ENCODE measurements around the gene NQO1. TPM values are rescaled to one million over a fixed set of nuclear protein-coding genes. Genes with fewer than 3 reads are reported as not detected.
A peak's percentile ranks its signal among the peaks of the same experiment; 100 is the strongest.

Gene NQO1
- total RNA-seq, 1 donor from 2014 or later = 74.5 TPM

DNA sequence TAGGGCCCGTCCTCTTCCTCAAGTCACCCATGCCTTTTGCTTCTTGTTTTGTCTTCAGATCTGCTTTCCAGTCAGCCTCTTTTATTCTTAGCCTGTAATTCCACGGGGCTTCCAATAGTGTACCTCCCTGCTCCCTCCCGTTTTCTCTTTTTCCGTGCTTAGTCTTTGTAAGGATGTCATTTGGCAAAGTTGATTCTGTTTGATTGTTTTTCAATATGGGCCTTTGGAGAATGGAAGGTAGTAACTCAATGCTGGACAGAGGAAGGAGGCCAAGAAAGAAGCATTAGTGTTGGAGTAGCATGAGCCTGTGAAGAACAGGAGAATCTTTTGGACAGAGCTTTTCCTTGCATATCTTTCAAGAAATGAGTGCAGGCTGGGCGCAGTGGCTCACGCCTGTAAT, 42.3 kb upstream of the NQO1 start:
- no peak overlapping the region for H2AFZ ChIP-seq (ENCODE audit: low read depth, low read length)
- H3K27me3 Mint-ChIP-seq (ENCODE audit: low read depth, unreplicated experiment) = no peaks in the 10 kb centered on the region
- no peak for FAIRE-seq
- H3K27ac ChIP-seq (ENCODE audit: low read depth, low read length) = no peak overlapping the region
- H3K4me1 Mint-ChIP-seq (ENCODE audit: low read depth, unreplicated experiment) = peaks cover 9% of the 10 kb centered on the region
- no peak overlapping the region for H3K4me3 Mint-ChIP-seq (ENCODE audit: unreplicated experiment)
- DNase-seq (ENCODE audit: low read depth) = no peak
- peaks cover 76% of the 10 kb centered on the region for H3K79me2 ChIP-seq (ENCODE audit: insufficient read depth, low read length)
- peaks cover 3% of the 10 kb centered on the region for H3K36me3 Mint-ChIP-seq (ENCODE audit: low read depth, unreplicated experiment)
- H3K4me3 ChIP-seq (ENCODE audit: insufficient read depth, low read depth, low read length) = no peak overlapping the region
- no peaks in the 10 kb centered on the region for H3K9me3 ChIP-seq (ENCODE audit: insufficient read depth, low read depth, low read length)
- peaks cover 2% of the 10 kb centered on the region for H3K4me1 ChIP-seq (ENCODE audit: insufficient read depth, low read length)
- no peak overlapping the region for H3K4me2 ChIP-seq (ENCODE audit: low read length)
- H3K27me3 ChIP-seq (ENCODE audit: insufficient read depth, low read length) = no peaks in the 10 kb centered on the region
- TF ChIP-seq, protein P1, sequence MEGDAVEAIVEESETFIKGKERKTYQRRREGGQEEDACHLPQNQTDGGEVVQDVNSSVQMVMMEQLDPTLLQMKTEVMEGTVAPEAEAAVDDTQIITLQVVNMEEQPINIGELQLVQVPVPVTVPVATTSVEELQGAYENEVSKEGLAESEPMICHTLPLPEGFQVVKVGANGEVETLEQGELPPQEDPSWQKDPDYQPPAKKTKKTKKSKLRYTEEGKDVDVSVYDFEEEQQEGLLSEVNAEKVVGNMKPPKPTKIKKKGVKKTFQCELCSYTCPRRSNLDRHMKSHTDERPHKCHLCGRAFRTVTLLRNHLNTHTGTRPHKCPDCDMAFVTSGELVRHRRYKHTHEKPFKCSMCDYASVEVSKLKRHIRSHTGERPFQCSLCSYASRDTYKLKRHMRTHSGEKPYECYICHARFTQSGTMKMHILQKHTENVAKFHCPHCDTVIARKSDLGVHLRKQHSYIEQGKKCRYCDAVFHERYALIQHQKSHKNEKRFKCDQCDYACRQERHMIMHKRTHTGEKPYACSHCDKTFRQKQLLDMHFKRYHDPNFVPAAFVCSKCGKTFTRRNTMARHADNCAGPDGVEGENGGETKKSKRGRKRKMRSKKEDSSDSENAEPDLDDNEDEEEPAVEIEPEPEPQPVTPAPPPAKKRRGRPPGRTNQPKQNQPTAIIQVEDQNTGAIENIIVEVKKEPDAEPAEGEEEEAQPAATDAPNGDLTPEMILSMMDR (IDR thresholded peaks at IDR 0.05; ENCODE audit: insufficient read depth, low read depth, low read length) = no peak
- TF ChIP-seq EZH2 (IDR thresholded peaks at IDR 0.05; ENCODE audit: insufficient read depth, low read length) = no peak
- H3K36me3 ChIP-seq (ENCODE audit: insufficient read depth, low read length) = no peaks in the 10 kb centered on the region
- H3K9me3 Mint-ChIP-seq (ENCODE audit: unreplicated experiment) = peaks cover 1% of the 10 kb centered on the region
- no peak overlapping the region for H3K9ac ChIP-seq (ENCODE audit: low read length)
- no peak overlapping the region for H3K27ac Mint-ChIP-seq (ENCODE audit: unreplicated experiment)
- H4K20me1 ChIP-seq (ENCODE audit: insufficient read depth, low read length) = peaks cover 33% of the 10 kb centered on the region

GRCh38 chr16:69767459-69768229, 41.3 kb upstream of the NQO1 start:
- Histone ChIP-seq H3K4me1 (ENCODE audit: insufficient read depth, low read length) (no peaks in the 10 kb centered on the region), H3K79me2 (ENCODE audit: insufficient read depth, low read length) (peaks cover 80% of the 10 kb centered on the region), H3K4me2 (ENCODE audit: low read length) (no peak overlapping the region), H3K27me3 (ENCODE audit: insufficient read depth, low read length) (no peaks in the 10 kb centered on the region), H4K20me1 (ENCODE audit: insufficient read depth, low read length) (peaks cover 31% of the 10 kb centered on the region), H3K9ac (ENCODE audit: low read length) (no peak overlapping the region), H3K9me3 (ENCODE audit: insufficient read depth, low read depth, low read length) (no peaks in the 10 kb centered on the region), H2AFZ (ENCODE audit: low read depth, low read length) (no peak overlapping the region), H3K36me3 (ENCODE audit: insufficient read depth, low read length) (no peaks in the 10 kb centered on the region), H3K27ac (ENCODE audit: low read depth, low read length) (no peak overlapping the region), H3K4me3 (ENCODE audit: insufficient read depth, low read depth, low read length) (no peak overlapping the region)
- peaks cover 8% of the 10 kb centered on the region for H3K4me1 Mint-ChIP-seq (ENCODE audit: low read depth, unreplicated experiment)
- no peak for FAIRE-seq
- no peaks in the 10 kb centered on the region for H3K27me3 Mint-ChIP-seq (ENCODE audit: low read depth, unreplicated experiment)
- TF ChIP-seq, protein P1 (IDR thresholded peaks at IDR 0.05; ENCODE audit: insufficient read depth, low read depth, low read length) = no peak
- TF ChIP-seq EZH2 (IDR thresholded peaks at IDR 0.05; ENCODE audit: insufficient read depth, low read length) = no peak
- DNase-seq (ENCODE audit: low read depth) = no peak
- H3K9me3 Mint-ChIP-seq (ENCODE audit: unreplicated experiment) = peaks cover 1% of the 10 kb centered on the region
- peaks cover 3% of the 10 kb centered on the region for H3K36me3 Mint-ChIP-seq (ENCODE audit: low read depth, unreplicated experiment)
- H3K4me3 Mint-ChIP-seq (ENCODE audit: unreplicated experiment) = no peak overlapping the region
- no peak overlapping the region for H3K27ac Mint-ChIP-seq (ENCODE audit: unreplicated experiment)

DNA sequence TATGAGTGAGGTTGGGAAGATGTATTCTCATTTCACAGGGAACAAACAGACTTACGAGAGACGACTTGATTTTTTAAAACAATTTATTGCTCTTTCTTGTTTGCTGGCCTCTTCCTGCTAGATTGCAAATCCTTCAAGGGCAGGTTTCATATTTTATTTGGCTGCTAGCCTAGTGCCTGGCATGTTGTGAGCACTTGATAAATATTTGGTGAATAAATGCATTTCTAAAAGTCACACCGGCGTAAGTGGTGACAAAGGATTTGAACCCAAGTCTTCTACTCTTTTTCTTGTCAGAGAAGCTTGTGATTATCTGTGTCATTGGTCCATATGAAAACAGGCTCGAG, 37.2 kb upstream of the NQO1 start:
- peak overlapping the region; percentile 90 for H3K27ac Mint-ChIP-seq (ENCODE audit: unreplicated experiment)
- Histone ChIP-seq H3K79me2 (ENCODE audit: insufficient read depth, low read length) (peaks cover 58% of the 10 kb centered on the region), H3K27ac (ENCODE audit: low read depth, low read length) (no peak overlapping the region), H3K27me3 (ENCODE audit: insufficient read depth, low read length) (no peaks in the 10 kb centered on the region), H3K4me1 (ENCODE audit: insufficient read depth, low read length) (peaks cover 3% of the 10 kb centered on the region), H3K9ac (ENCODE audit: low read length) (peak overlapping the region; percentile 93), H2AFZ (ENCODE audit: low read depth, low read length) (no peak overlapping the region), H3K36me3 (ENCODE audit: insufficient read depth, low read length) (no peaks in the 10 kb centered on the region), H3K9me3 (ENCODE audit: insufficient read depth, low read depth, low read length) (no peaks in the 10 kb centered on the region), H3K4me3 (ENCODE audit: insufficient read depth, low read depth, low read length) (no peak overlapping the region), H4K20me1 (ENCODE audit: insufficient read depth, low read length) (peaks cover 17% of the 10 kb centered on the region), H3K4me2 (ENCODE audit: low read length) (peak overlapping the region; percentile 98)
- H3K9me3 Mint-ChIP-seq (ENCODE audit: unreplicated experiment) = peaks cover 1% of the 10 kb centered on the region
- peaks cover 5% of the 10 kb centered on the region for H3K4me1 Mint-ChIP-seq (ENCODE audit: low read depth, unreplicated experiment)
- no peak for FAIRE-seq
- no peak for DNase-seq (ENCODE audit: low read depth)
- peak overlapping the region; percentile 95 for H3K4me3 Mint-ChIP-seq (ENCODE audit: unreplicated experiment)
- H3K36me3 Mint-ChIP-seq (ENCODE audit: low read depth, unreplicated experiment) = peaks cover 3% of the 10 kb centered on the region
- TF ChIP-seq, protein P1 (IDR thresholded peaks at IDR 0.05; ENCODE audit: insufficient read depth, low read depth, low read length) = no peak
- no peak for TF ChIP-seq EZH2 (IDR thresholded peaks at IDR 0.05; ENCODE audit: insufficient read depth, low read length)
- H3K27me3 Mint-ChIP-seq (ENCODE audit: low read depth, unreplicated experiment) = no peaks in the 10 kb centered on the region

All from astrocyte (in vitro differentiated cells and primary cell).